Naive thymus-derived CD4-positive, alpha-beta T cell (primary cell): ENCODE data around the gene ZNF558. TPM values are rescaled to one million over a fixed set of nuclear protein-coding genes. Genes with fewer than 3 reads are reported as not detected.

ENCODE experiments used
- ATAC-seq: fragments of 150-1000 bp; cut with Tn5 transposase; 2 replicates; pipeline ENCODE4 v1.10.0; 2021; ENCODE audit warnings: mild to moderate bottlenecking, moderate library complexity
- CTCF ChIA-PET: fragments of 350-600 bp; sonication (Branson Sonifier 250); formaldehyde crosslinking; loops from one replicate; lab custom pipeline; 2021; ENCODE audit warnings: antibody characterized with exemption; lab: Charles Lee
- POLR2A ChIA-PET: fragments of 350-600 bp; sonication (Branson Sonifier 250); formaldehyde crosslinking; loops from one replicate; lab custom pipeline; 2021; ENCODE audit warnings: antibody characterized with exemption, inconsistent platforms; lab: Charles Lee
- DNase-seq, 9 donors: peaks; one replicate each; pipeline versions ENCODE4 v3.0.0 to v3.0.0-alpha.2; 2020 to 2022; ENCODE audit warnings: mixed read lengths in 1 of 9
- H3K27ac ChIP-seq: one replicate; pipeline ENCODE4 v1.7.0; 2013; ENCODE audit warnings: mild to moderate bottlenecking, low read depth, low read length, moderate library complexity
- H3K27me3 ChIP-seq, 2 donors: one replicate each; pipeline ENCODE4 v1.7.0; 2013; ENCODE audit warnings: low read length in 2 of 2, mild to moderate bottlenecking in 2 of 2, moderate library complexity in 2 of 2; ENCODE audit not compliant: control insufficient read depth in 2 of 2, insufficient read depth in 2 of 2
- H3K36me3 ChIP-seq, 3 experiments: 1 replicate in 2 of 3; 2 replicates in 1 of 3; pipeline ENCODE4 v1.7.0; 2013; ENCODE audit warnings: low read length in 3 of 3, mild to moderate bottlenecking in 3 of 3, moderate library complexity in 1 of 3; ENCODE audit not compliant: insufficient read depth in 3 of 3, control insufficient read depth in 2 of 3
- H3K4me1 ChIP-seq, 2 donors: one replicate each; pipeline ENCODE4 v1.7.0; 2013; ENCODE audit warnings: low read length in 2 of 2, mild to moderate bottlenecking in 2 of 2, moderate library complexity in 1 of 2; ENCODE audit not compliant: control insufficient read depth in 2 of 2, insufficient read depth in 2 of 2
- H3K4me3 ChIP-seq: 2 replicates; pipeline ENCODE4 v1.7.0; 2013; ENCODE audit warnings: mild to moderate bottlenecking, low read length
- H3K9me3 ChIP-seq, 3 experiments: 1 replicate in 2 of 3; 2 replicates in 1 of 3; pipeline ENCODE4 v1.7.0; 2013; ENCODE audit warnings: low read length in 3 of 3; ENCODE audit not compliant: control insufficient read depth in 2 of 3
- H3K27ac Mint-ChIP-seq, 9 donors: one replicate each; pipeline ENCODE4 v1.8.0; 2020 to 2022; ENCODE audit warnings: mixed read lengths in 9 of 9, mild to moderate bottlenecking in 8 of 9, moderate library complexity in 5 of 9, inconsistent platforms in 2 of 9
- H3K27me3 Mint-ChIP-seq, 5 donors: one replicate each; pipeline ENCODE4 v1.8.0; 2021 to 2022; ENCODE audit warnings: mixed read lengths in 5 of 5, mild to moderate bottlenecking in 1 of 5
- H3K36me3 Mint-ChIP-seq, 5 donors: one replicate each; pipeline ENCODE4 v1.8.0; 2020 to 2022; ENCODE audit warnings: mixed read lengths in 5 of 5, mild to moderate bottlenecking in 3 of 5, inconsistent platforms in 1 of 5
- H3K4me1 Mint-ChIP-seq, 7 donors: one replicate each; pipeline ENCODE4 v1.8.0; 2020 to 2022; ENCODE audit warnings: mixed read lengths in 7 of 7, mild to moderate bottlenecking in 3 of 7, inconsistent platforms in 1 of 7
- H3K4me3 Mint-ChIP-seq, 10 donors: one replicate each; pipeline ENCODE4 v1.8.0; 2020 to 2022; ENCODE audit warnings: mild to moderate bottlenecking in 10 of 10, mixed read lengths in 10 of 10, moderate library complexity in 6 of 10, inconsistent platforms in 2 of 10
- H3K9me3 Mint-ChIP-seq, 11 donors: one replicate each; pipeline ENCODE4 v1.8.0; 2020 to 2022; ENCODE audit warnings: mixed read lengths in 11 of 11, mild to moderate bottlenecking in 4 of 11, inconsistent platforms in 1 of 11, moderate library complexity in 1 of 11
- intact Hi-C, 2 donors: fragments of 100-400 bp; cut with micrococcal nuclease; formaldehyde crosslinking; loops; one replicate each; pipeline ENCODE4 v1.15.1; 2023
- polyA plus RNA-seq, 2 donors: library from polyadenylated mRNA; unstranded; fragments of 300-500 nt; fragmentation: Illumina TruSeq; gene quantifications; one replicate each; pipeline ENCODE4 v1.2.3, GENCODE V29; 2021
- total RNA-seq, 6 experiments: library from RNA in 5 of 6; stranded (reverse) in 5 of 6; gene quantifications; 1 replicate in 5 of 6; 2 replicates in 1 of 6; pipeline ENCODE4 v1.2.3 and lab custom pipeline; 2021 to 2026

Gene ZNF558
- total and polyA plus RNA-seq, 7 experiments from 2014 or later = 8.7 to 44.9 (median 24.4) TPM

GRCh38 chr19:8850488-8850887 is 18.4 kb upstream of the ZNF558 start:
- Mint-ChIP-seq H3K36me3 (peaks cover 0 to 14% (median 3%) of the 10 kb centered on the region in 5 donors), H3K4me1 (no peaks in the 10 kb centered on the region), H3K27ac (no peak overlapping the region), H3K9me3 (peaks cover 3 to 50% (median 18%) of the 10 kb centered on the region in 11 donors), H3K4me3 (no peak overlapping the region), H3K27me3 (peaks cover 0 to 39% (median 36%) of the 10 kb centered on the region in 5 donors)
- Histone ChIP-seq H3K27me3 (no peaks in the 10 kb centered on the region), H3K9me3 (peaks cover 0 to 5% (median 0%) of the 10 kb centered on the region in 3 experiments), H3K4me1 (no peaks in the 10 kb centered on the region), H3K4me3 (no peak overlapping the region), H3K27ac (no peak overlapping the region), H3K36me3 (no peaks in the 10 kb centered on the region)
- ChIA-PET CTCF (no interaction called here), POLR2A (no interaction called here)
- intact Hi-C loops = no loop called here
- ATAC-seq = no peak
- DNase-seq = no peak

GRCh38 chr19:8849232-8849631 is 17.1 kb upstream of the ZNF558 start:
- H3K27ac Mint-ChIP-seq = peak overlapping the region in 1 of 9 donors; percentile 27
- no peaks in the 10 kb centered on the region for H3K27me3 ChIP-seq

GRCh38 chr19:8846819-8847218 is 14.7 kb upstream of the ZNF558 start:
- POLR2A ChIA-PET = no interaction called here
- ATAC-seq = no peak
- Mint-ChIP-seq H3K27ac (no peak overlapping the region), H3K36me3 (peaks cover 0 to 14% (median 3%) of the 10 kb centered on the region in 5 donors), H3K4me3 (no peak overlapping the region), H3K27me3 (peaks cover 0 to 37% (median 25%) of the 10 kb centered on the region in 5 donors), H3K9me3 (peaks cover 3 to 44% (median 18%) of the 10 kb centered on the region in 11 donors), H3K4me1 (no peaks in the 10 kb centered on the region)
- intact Hi-C loops = no loop called here
- H3K27ac ChIP-seq = no peak overlapping the region
- no peak overlapping the region for H3K4me3 ChIP-seq
- peaks cover 0 to 5% (median 0%) of the 10 kb centered on the region in 3 experiments for H3K9me3 ChIP-seq
- DNase-seq = no peak
- no peaks in the 10 kb centered on the region for H3K27me3 ChIP-seq
- CTCF ChIA-PET = no interaction called here
- no peaks in the 10 kb centered on the region for H3K4me1 ChIP-seq
- H3K36me3 ChIP-seq = no peaks in the 10 kb centered on the region

More at GRCh38 chr19:8849232-8849631, 17.1 kb upstream of the ZNF558 start:
- Mint-ChIP-seq H3K9me3 (peaks cover 3 to 50% (median 18%) of the 10 kb centered on the region in 11 donors), H3K4me3 (no peak overlapping the region), H3K27me3 (peaks cover 0 to 42% (median 31%) of the 10 kb centered on the region in 5 donors), H3K36me3 (peaks cover 0 to 14% (median 3%) of the 10 kb centered on the region in 5 donors), H3K4me1 (no peaks in the 10 kb centered on the region)
- no peak for DNase-seq
- Histone ChIP-seq H3K27ac (no peak overlapping the region), H3K9me3 (peaks cover 0 to 5% (median 0%) of the 10 kb centered on the region in 3 experiments), H3K4me1 (no peaks in the 10 kb centered on the region), H3K4me3 (no peak overlapping the region), H3K36me3 (no peaks in the 10 kb centered on the region)
- ATAC-seq = no peak
- CTCF ChIA-PET = no interaction called here
- POLR2A ChIA-PET = no interaction called here
- intact Hi-C loops = no loop called here

GRCh38 chr19:8840708-8841107 is 8.6 kb upstream of the ZNF558 start:
- H3K27ac ChIP-seq = no peak overlapping the region
- intact Hi-C loops = no loop called here
- H3K4me3 ChIP-seq = no peak overlapping the region
- ATAC-seq (no peak), DNase-seq (no peak)
- H3K9me3 ChIP-seq = no peaks in the 10 kb centered on the region
- Mint-ChIP-seq H3K27me3 (peaks cover 4 to 25% (median 14%) of the 10 kb centered on the region in 5 donors), H3K4me3 (no peak overlapping the region), H3K4me1 (no peaks in the 10 kb centered on the region), H3K9me3 (peaks cover 0 to 6% (median 2%) of the 10 kb centered on the region in 11 donors), H3K36me3 (peaks cover 0 to 4% (median 0%) of the 10 kb centered on the region in 5 donors), H3K27ac (no peak overlapping the region)
- POLR2A ChIA-PET = no interaction called here
- CTCF ChIA-PET = interaction anchor here (0.7 to 0.8 kb wide), 2 partner anchors 8 to 21 kb away, joined by 3 to 4 read pairs; no protein-coding TSS in a partner anchor
- no peaks in the 10 kb centered on the region for H3K36me3 ChIP-seq
- no peaks in the 10 kb centered on the region for H3K4me1 ChIP-seq
- no peaks in the 10 kb centered on the region for H3K27me3 ChIP-seq

GRCh38 chr19:8835877-8836276 is 3.8 kb upstream of the ZNF558 start:
- Mint-ChIP-seq H3K27me3 (peaks cover 6 to 16% (median 11%) of the 10 kb centered on the region in 5 donors), H3K9me3 (peaks cover 0 to 19% (median 2%) of the 10 kb centered on the region in 11 donors), H3K27ac (no peak overlapping the region), H3K36me3 (peaks cover 0 to 4% (median 0%) of the 10 kb centered on the region in 5 donors), H3K4me1 (peaks cover 0 to 24% (median 18%) of the 10 kb centered on the region in 7 donors), H3K4me3 (no peak overlapping the region)
- intact Hi-C loops = loop anchor here in 1 of 2 donors (10.0 kb wide), 1 partner anchor 141 kb away; the partner anchor contains the start of gene ACTL9
- no peaks in the 10 kb centered on the region for H3K9me3 ChIP-seq
- no peaks in the 10 kb centered on the region for H3K27me3 ChIP-seq
- no peak for ATAC-seq
- ChIA-PET CTCF (no interaction called here), POLR2A (no interaction called here)
- no peak for DNase-seq
- no peak overlapping the region for H3K27ac ChIP-seq
- peaks cover 9 to 11% of the 10 kb centered on the region in 2 donors for H3K4me1 ChIP-seq
- H3K36me3 ChIP-seq = no peaks in the 10 kb centered on the region
- no peak overlapping the region for H3K4me3 ChIP-seq

GRCh38 chr19:8835446-8835845 is 3.3 kb upstream of the ZNF558 start:
- intact Hi-C loops = loop anchor here in 1 of 2 donors (10.0 kb wide), 1 partner anchor 141 kb away; the partner anchor contains the start of gene ACTL9
- no peak overlapping the region for H3K4me3 Mint-ChIP-seq
- peaks cover 0 to 17% (median 2%) of the 10 kb centered on the region in 11 donors for H3K9me3 Mint-ChIP-seq
- DNase-seq = no peak
- peaks cover 0 to 25% (median 21%) of the 10 kb centered on the region in 7 donors for H3K4me1 Mint-ChIP-seq
- H3K36me3 Mint-ChIP-seq = peaks cover 0 to 4% (median 0%) of the 10 kb centered on the region in 5 donors
- ChIA-PET POLR2A (no interaction called here), CTCF (no interaction called here)
- ATAC-seq = no peak
- peaks cover 2 to 16% (median 7%) of the 10 kb centered on the region in 5 donors for H3K27me3 Mint-ChIP-seq
- Histone ChIP-seq H3K9me3 (no peaks in the 10 kb centered on the region), H3K36me3 (no peaks in the 10 kb centered on the region), H3K27me3 (no peaks in the 10 kb centered on the region), H3K4me1 (peaks cover 9 to 11% of the 10 kb centered on the region in 2 donors), H3K27ac (no peak overlapping the region), H3K4me3 (no peak overlapping the region)
- H3K27ac Mint-ChIP-seq = no peak overlapping the region
